Cardiac muscle cell (in vitro differentiated cells and primary cell): Measurements from ENCODE around the gene GAS7. TPM values are rescaled to one million over a fixed set of nuclear protein-coding genes. Genes with fewer than 3 reads are reported as not detected.
A peak's percentile ranks its signal among the peaks of the same experiment; 100 is the strongest.
"Not testable (repeated sequence)": the region's sequence is repeated elsewhere in the genome, so short reads cannot be mapped to it uniquely, and the experiment has no call there.

Experiments used
- DNase-seq, 2 donors: peaks; one replicate each; pipeline versions ENCODE4 v3.0.0 to v3.0.0-alpha.2; 2010 to 2017; ENCODE audit warnings: low read depth in 1 of 2, low spot score in 1 of 2
- H3K27ac ChIP-seq: fragments of 200-600 bp; sonication (generic); 2 replicates; pipeline ENCODE4 v1.5.1; 2016
- H3K27me3 ChIP-seq: fragments of 200-600 bp; sonication (generic); 2 replicates; pipeline ENCODE4 v1.6.0; 2016; ENCODE audit warnings: control low read depth
- H3K36me3 ChIP-seq: fragments of 200-600 bp; sonication (generic); 2 replicates; pipeline ENCODE4 v1.5.1; 2016; ENCODE audit warnings: control low read depth
- H3K4me1 ChIP-seq: fragments of 200-600 bp; sonication (generic); 2 replicates; pipeline ENCODE4 v1.8.1; 2017; ENCODE audit warnings: low read depth, mild to moderate bottlenecking, mixed run types
- H3K4me3 ChIP-seq: fragments of 200-600 bp; sonication (generic); 2 replicates; pipeline ENCODE4 v1.5.1; 2016; ENCODE audit warnings: mild to moderate bottlenecking
- H3K9me3 ChIP-seq: fragments of 200-600 bp; sonication (generic); 2 replicates; pipeline ENCODE4 v1.5.1; 2017; ENCODE audit warnings: low read depth, mild to moderate bottlenecking, control low read depth
- CTCF ChIP-seq: IDR thresholded peaks from 2 replicates; pipeline ENCODE4 v1.5.1; 2012; ENCODE audit warnings: low read depth, mild to moderate bottlenecking, low read length
- polyA plus RNA-seq: library from polyadenylated mRNA; unstranded; fragments of >200 nt; fragmentation: Nextera tagmentation; extraction: Ambion mirVana; gene quantifications from 2 replicates; pipeline ENCODE4 v1.2.1, GENCODE V29; 2016
- total RNA-seq: library from RNA; depleted of rRNA; stranded (reverse); fragments of >200 nt; gene quantifications from 2 replicates; pipeline ENCODE4 v1.2.3, GENCODE V29; 2016

Gene GAS7
- total and polyA plus RNA-seq, 2 experiments from 2014 or later: 6.1 to 13.5 TPM

DNA sequence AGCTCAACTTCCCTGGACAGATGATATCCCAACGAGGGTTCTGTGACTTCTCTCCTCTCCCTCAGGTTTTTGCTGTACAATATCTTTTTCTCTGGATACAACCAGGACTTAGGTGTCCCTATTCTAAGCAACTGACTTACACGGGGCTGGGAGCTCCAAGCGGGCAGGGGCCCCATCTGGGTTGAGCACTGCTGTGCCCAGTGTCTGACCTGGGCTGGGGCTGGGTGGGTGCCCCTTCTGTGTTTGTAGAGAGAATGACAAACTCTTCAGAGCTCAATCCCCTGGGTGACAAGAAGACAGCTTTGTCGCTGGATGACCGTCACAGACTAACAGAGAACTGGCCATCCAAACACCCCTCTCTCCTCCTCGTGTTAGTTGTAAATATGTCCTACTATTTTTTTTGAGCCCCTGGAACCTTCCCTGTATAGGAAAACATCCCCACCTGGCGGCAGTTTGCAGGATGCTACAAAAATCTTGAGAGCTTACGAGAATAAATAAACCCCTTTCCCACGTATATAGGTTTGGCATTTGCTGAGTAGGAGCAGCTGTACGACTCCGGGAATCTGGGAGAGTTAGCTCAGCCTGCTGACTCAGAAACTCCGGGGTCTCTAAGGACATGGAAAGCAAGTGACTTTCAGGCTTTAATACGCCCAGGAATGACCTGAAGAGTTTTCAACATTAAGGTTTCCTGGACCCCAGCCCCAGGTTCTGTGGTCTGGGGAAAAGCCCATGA is 269.6 kb downstream of the GAS7 start:
- Histone ChIP-seq H3K27ac (no peak overlapping the region), H3K4me1 (no peaks in the 10 kb centered on the region), H3K9me3 (no peaks in the 10 kb centered on the region), H3K36me3 (no peaks in the 10 kb centered on the region), H3K27me3 (no peaks in the 10 kb centered on the region), H3K4me3 (no peak overlapping the region)
- TF ChIP-seq CTCF: peak; percentile 72
- peak; percentile 79 to 86 for DNase-seq

- H3K9me3 ChIP-seq: no peaks in the 10 kb centered on the region
- H3K27me3 ChIP-seq: no peaks in the 10 kb centered on the region
- no peak overlapping the region for H3K4me3 ChIP-seq
- H3K36me3 ChIP-seq: no peaks in the 10 kb centered on the region
- no peak for DNase-seq
- TF ChIP-seq CTCF: no peak
- no peak overlapping the region for H3K27ac ChIP-seq
- H3K4me1 ChIP-seq: no peaks in the 10 kb centered on the region
Observed at GRCh38 chr17:9926150-9926804, 272.1 kb downstream of the GAS7 start.

DNA sequence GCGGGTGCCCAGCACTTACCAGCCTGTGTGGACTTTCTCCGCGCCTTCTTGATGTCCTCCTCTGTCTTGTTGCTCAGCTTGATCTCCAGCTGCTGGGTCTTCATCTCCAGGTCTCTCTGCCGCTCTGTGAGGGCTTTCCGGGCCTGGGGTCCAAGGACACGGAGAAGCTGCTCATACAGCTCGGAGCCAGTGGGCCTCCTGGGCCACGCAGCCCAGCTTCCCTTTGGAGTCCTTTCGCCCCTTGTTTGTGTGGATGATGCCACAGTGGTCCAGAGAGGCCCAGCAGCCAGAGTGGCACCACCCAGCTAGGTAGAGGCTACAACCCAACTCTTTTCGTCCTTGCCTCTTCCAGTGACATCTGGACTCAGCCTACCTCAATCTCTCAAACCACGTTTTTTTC is 272.9 kb downstream of the GAS7 start:
- no peak overlapping the region for H3K27ac ChIP-seq
- H3K36me3 ChIP-seq: no peaks in the 10 kb centered on the region
- no peak overlapping the region for H3K4me3 ChIP-seq
- DNase-seq: no peak
- TF ChIP-seq CTCF: no peak
- no peaks in the 10 kb centered on the region for H3K4me1 ChIP-seq
- H3K9me3 ChIP-seq: no peaks in the 10 kb centered on the region
- no peaks in the 10 kb centered on the region for H3K27me3 ChIP-seq

DNA sequence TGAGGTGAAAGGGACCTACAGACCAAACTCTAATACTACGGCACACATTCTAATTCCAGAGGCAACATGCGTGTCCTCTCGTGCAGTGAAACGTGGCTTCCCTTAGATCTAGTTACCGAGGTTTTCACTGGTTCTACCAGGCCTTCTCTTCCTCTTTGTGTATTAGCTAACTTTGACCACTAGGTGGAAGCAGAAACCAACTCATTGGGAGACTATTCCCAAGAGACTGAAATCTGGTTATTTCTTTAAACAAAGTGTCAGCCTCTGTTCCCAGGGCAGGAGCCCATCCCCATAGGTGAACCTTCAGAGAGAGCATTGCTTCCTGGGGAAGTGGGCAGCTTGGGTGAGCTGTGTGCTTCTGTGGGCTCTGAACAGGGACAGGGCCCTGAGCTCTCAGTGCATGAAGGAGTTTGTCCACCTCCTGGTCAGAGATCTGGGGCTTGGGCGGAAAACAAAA is 273.6 kb downstream of the GAS7 start:
- peak; percentile 77 for TF ChIP-seq CTCF
- Histone ChIP-seq H3K4me3 (no peak overlapping the region), H3K9me3 (no peaks in the 10 kb centered on the region), H3K27me3 (no peaks in the 10 kb centered on the region), H3K4me1 (no peaks in the 10 kb centered on the region), H3K27ac (no peak overlapping the region), H3K36me3 (no peaks in the 10 kb centered on the region)
- peak; percentile 77 to 83 for DNase-seq

GRCh38 chr17:9922012-9922848 is 276.2 kb downstream of the GAS7 start:
- H3K9me3 ChIP-seq: no peaks in the 10 kb centered on the region
- H3K27ac ChIP-seq: no peak overlapping the region

DNA sequence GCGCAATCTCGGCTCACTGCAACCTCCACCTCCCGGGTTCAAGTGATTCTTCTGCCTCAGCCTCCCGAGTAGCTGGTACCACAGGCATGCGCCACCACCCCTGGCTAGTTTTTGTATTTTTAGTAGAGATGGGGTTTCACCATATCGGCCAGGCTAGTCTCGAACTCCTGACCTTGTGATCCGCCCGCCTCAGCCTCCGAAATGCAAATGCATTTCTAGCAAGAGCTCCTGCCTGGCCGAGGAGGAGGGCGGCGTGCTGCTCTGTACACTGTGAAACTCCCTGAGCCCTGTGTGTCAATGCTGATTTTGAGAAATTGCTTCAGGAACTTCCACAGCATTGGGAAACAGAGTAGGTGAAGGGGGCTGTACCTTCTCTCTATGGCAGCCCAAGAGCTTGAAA is 277.2 kb downstream of the GAS7 start:
- H3K9me3 ChIP-seq, H3K27ac ChIP-seq, H3K27me3 ChIP-seq, H3K4me3 ChIP-seq, H3K4me1 ChIP-seq, DNase-seq, H3K36me3 ChIP-seq: not testable (repeated sequence)

More at GRCh38 chr17:9922012-9922848, 276.2 kb downstream of the GAS7 start:
- no peak for TF ChIP-seq CTCF
- H3K4me3 ChIP-seq: no peak overlapping the region
- H3K4me1 ChIP-seq: peaks cover 6% of the 10 kb centered on the region
- H3K27me3 ChIP-seq: no peaks in the 10 kb centered on the region
- H3K36me3 ChIP-seq: no peaks in the 10 kb centered on the region
- DNase-seq: no peak
